Large intestine (tissue), 3 donors: ENCODE data around the gene KRTAP4-3. TPM values are rescaled to one million over a fixed set of nuclear protein-coding genes. Genes with fewer than 3 reads are reported as not detected.
"Not testable (repeated sequence)": the region's sequence is repeated elsewhere in the genome, so short reads cannot be mapped to it uniquely, and the experiment has no call there.

Experiments used
- DNase-seq, 2 donors: peaks; one replicate each; pipeline versions ENCODE4 v3.0.0 to v3.0.0-alpha.2; 2013
- H3K27ac ChIP-seq: one replicate; pipeline ENCODE4 v1.5.1; 2013; ENCODE audit warnings: low read length
- H3K27me3 ChIP-seq: 2 replicates; pipeline ENCODE4 v1.6.1; 2013; ENCODE audit warnings: low read length; ENCODE audit not compliant: control insufficient read depth, insufficient read depth
- H3K36me3 ChIP-seq: 2 replicates; pipeline ENCODE4 v1.6.1; 2013; ENCODE audit warnings: low read length; ENCODE audit not compliant: control insufficient read depth, insufficient read depth
- H3K4me1 ChIP-seq: one replicate; pipeline ENCODE4 v1.6.1; 2013; ENCODE audit warnings: low read length; ENCODE audit not compliant: control insufficient read depth, insufficient read depth
- H3K4me3 ChIP-seq: one replicate; pipeline ENCODE4 v1.5.1; 2013; ENCODE audit warnings: low read length
- H3K9me3 ChIP-seq: one replicate; pipeline ENCODE4 v1.6.1; 2013; ENCODE audit warnings: mild to moderate bottlenecking, low read depth, low read length, moderate library complexity; ENCODE audit not compliant: control insufficient read depth
- WGBS: methylation state at CpG from one replicate; pipeline ENCODE4 v1.1.5; 2013; ENCODE audit warnings: low lambda C conversion rate; ENCODE audit not compliant: insufficient coverage; 5-methylcytosine and 5-hydroxymethylcytosine counted together
- polyA plus RNA-seq: library from polyadenylated mRNA; unstranded; fragments of 120-200 nt; gene quantifications from one replicate; pipeline ENCODE4 v1.2.1, GENCODE V29; 2013

Gene KRTAP4-3
- polyA plus RNA-seq, 1 donor: not detected

DNA sequence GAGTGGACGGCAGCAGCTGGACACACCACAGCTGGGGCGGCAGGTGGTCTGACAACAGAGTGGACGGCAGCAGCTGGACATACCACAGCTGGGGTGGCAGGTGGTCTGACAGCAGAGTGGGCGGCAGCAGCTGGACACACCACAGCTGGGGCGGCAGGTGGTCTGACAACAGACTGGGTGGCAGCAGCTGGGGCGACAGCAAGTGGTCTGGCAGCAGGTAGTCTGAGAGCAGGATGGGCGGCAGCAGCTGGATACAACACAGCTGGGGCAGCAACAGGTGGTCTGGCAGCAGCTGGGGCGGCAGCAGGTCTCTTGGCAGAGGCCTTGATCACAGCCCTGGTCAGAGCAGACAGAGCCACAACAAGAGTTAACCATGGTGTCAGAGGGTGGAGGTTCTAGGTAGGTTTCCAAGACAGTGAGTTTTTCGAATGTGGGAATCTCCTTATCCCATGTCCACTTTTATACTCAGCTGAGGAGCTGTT, 16.5 kb upstream of the KRTAP4-3 start, which contains the start of gene KRTAP4-1:
Gene KRTAP4-1 (minus strand): TSS at position 432 of the 482 bp plus-strand sequence. CDS start 57 bp downstream, at position 375.
- no peak within 1 kb of the TSS for H3K4me3 ChIP-seq
- no peaks in the 10 kb centered on the region for H3K36me3 ChIP-seq
- peaks cover 6% of the 10 kb centered on the region for H3K4me1 ChIP-seq
- peaks cover 2% of the 10 kb centered on the region for H3K9me3 ChIP-seq
- no CpG with 5 or more reads among the region's 9 CpGs for WGBS
- no peak for DNase-seq
- peaks cover 37% of the 10 kb centered on the region for H3K27me3 ChIP-seq
- H3K27ac ChIP-seq: no peak within 1 kb of the TSS

DNA sequence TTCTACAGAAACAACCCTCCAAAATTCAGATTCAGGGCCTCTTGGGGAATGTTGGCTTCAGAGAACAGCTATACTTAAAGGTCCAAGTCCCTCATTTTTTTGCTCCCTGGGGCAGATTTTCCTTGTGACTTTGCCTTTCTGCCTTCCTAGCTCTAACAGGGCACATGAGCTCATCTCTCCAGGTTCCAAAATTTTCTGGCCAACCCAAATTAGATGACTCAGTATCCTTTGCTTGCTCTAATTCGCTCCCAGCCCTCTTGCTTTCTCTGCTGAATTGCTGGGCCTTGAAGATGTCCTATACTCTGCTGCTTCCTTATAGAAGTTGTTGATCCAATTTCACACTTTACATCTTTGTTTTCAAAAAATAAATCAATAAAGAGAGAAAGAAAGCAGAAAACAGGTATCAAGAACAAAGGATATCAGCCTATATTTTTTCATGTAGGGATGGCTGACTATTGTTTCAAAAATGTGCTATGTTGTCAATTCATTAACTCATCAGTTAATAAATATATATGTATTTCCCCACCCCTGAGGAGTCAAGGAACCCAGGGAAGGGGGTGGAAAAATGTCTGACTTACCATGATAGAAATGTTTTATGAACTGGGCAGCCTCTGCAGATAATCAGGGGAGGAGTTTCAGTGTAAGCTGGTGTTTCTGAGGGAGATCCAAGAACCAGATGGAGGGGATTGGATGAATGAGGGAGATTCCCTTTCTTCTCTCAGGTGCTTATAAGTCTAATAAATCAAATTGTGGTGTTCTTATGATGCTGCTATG, 11.0 kb upstream of the KRTAP4-3 start:
- no peaks in the 10 kb centered on the region for H3K9me3 ChIP-seq
- DNase-seq: no peak
- H3K4me3 ChIP-seq: no peak overlapping the region
- H3K27me3 ChIP-seq: peaks cover 49% of the 10 kb centered on the region
- H3K4me1 ChIP-seq: peaks cover 6% of the 10 kb centered on the region
- no peaks in the 10 kb centered on the region for H3K36me3 ChIP-seq
- 100% methylated on average over 1 of the region's 1 CpG for WGBS
- H3K27ac ChIP-seq: no peak overlapping the region

DNA sequence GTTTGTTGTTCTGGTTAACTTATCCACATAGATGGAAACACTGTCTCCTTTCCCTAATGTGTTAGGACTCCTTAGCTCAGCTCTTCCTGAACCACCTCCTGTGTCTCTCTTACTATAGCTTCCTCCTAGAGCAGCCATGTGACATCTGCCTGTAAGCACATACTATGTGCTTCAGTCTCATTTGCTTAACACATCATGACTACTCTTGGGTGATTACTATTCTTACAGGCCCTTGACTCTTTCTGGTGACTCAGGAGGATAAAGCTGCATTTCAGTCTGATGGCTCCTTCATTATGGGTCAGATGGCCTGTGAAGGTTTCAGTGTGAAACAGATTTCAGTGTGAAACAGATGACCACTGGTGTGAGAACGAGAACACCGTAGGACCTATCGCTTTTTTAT, 10.3 kb upstream of the KRTAP4-3 start:
- DNase-seq: no peak
- no CpG with 5 or more reads among the region's 3 CpGs for WGBS
- Histone ChIP-seq H3K27ac (no peak overlapping the region), H3K36me3 (no peaks in the 10 kb centered on the region), H3K4me3 (no peak overlapping the region), H3K27me3 (peaks cover 49% of the 10 kb centered on the region), H3K9me3 (no peaks in the 10 kb centered on the region), H3K4me1 (peaks cover 6% of the 10 kb centered on the region)

DNA sequence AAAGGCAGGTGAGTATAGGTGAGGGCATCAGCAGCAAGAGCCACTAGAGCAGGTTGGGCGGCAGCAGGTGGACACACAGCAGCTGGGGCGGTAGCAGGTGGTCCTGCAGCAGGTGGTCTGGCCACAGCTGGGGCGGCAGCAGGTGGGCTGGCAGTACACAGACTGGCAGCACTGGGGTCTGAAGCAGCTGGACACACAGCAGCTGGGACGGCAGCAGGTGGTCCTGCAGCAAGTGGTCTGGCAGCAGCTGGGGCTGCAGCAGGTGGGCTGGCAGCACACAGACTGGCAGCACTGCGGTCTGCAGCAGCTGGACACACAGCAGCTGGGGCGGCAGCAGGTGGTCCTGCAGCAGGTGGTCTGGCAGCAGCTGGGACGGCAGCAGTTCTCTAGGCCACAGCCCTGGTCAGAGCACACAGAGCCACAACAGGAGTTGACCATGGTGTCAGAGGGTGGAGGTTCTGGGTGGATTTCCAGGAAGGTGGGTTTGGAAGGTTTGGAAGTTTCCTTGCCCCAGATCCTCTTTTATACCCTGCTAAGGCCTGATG, 9.8 kb upstream of the KRTAP4-3 start, which contains the start of gene KRTAP4-2:
Gene KRTAP4-2 (minus strand): TSS at position 495 of the 545 bp plus-strand sequence. CDS start 57 bp downstream, at position 438.
- peaks cover 52% of the 10 kb centered on the region for H3K27me3 ChIP-seq
- WGBS: no CpG with 5 or more reads among the region's 7 CpGs
- DNase-seq: no peak
- H3K27ac ChIP-seq: no peak within 1 kb of the TSS
- H3K4me3 ChIP-seq: no peak within 1 kb of the TSS
- peaks cover 2% of the 10 kb centered on the region for H3K4me1 ChIP-seq
- no peaks in the 10 kb centered on the region for H3K36me3 ChIP-seq
- no peaks in the 10 kb centered on the region for H3K9me3 ChIP-seq

DNA sequence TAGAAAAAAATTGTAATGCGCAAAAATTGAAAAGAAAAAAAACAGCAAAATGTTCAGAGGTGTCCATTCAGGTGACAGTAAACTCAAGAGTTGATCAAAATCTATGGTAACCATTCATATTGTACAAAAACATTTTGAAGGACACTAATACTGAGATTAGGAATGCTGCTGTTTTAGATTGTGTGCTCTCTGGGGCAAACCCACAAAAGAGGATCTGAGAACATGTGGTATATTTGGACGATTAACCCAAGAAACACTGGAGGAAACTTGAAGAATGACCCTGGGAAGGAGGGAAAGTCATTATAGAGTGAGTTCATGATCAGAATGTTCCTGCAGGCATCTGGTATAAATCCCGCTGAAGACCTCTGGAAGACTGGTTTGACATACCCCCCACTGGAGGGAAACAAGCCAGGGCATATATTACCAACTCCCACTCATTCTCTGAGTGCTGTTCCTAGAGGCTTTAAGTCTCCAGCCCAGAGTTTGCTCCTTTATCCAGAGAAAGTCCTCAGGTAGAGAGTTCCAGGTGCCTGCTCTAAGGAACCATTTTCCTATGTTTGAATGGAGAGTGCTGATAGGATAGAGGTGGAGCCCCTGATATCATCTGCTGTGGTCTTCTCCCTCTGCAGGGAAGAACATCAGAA, 8.8 kb upstream of the KRTAP4-3 start:
- Histone ChIP-seq H3K27ac (no peak overlapping the region), H3K27me3 (peaks cover 52% of the 10 kb centered on the region), H3K9me3 (no peaks in the 10 kb centered on the region), H3K4me1 (no peaks in the 10 kb centered on the region), H3K4me3 (no peak overlapping the region), H3K36me3 (no peaks in the 10 kb centered on the region)
- 81% methylated on average over 2 of the region's 3 CpGs for WGBS
- no peak for DNase-seq

DNA sequence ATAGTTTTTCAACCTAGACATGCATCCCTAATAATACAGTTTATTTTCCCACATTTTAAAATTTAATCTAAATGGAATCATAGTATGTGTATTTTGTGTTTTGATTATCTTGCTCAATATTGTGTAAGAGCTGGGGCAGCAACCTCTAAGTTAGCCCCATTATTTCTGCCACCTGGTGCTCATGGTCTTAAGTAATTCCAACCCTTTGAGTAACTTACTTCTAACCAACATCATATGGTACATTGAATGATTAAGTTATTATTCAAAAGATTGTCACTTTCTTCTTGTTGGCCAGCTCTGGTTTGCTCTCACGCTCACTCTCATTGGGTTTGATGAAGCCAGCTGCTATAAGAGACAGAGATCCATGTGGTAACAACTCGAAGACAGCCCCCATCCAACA, 3.9 kb upstream of the KRTAP4-3 start:
- Histone ChIP-seq H3K36me3 (no peaks in the 10 kb centered on the region), H3K27me3 (peaks cover 31% of the 10 kb centered on the region), H3K9me3 (no peaks in the 10 kb centered on the region), H3K27ac (no peak overlapping the region), H3K4me3 (no peak overlapping the region), H3K4me1 (no peaks in the 10 kb centered on the region)
- DNase-seq: no peak
- whole genome bisulfite sequencing: no CpG with 5 or more reads among the region's 2 CpGs

DNA sequence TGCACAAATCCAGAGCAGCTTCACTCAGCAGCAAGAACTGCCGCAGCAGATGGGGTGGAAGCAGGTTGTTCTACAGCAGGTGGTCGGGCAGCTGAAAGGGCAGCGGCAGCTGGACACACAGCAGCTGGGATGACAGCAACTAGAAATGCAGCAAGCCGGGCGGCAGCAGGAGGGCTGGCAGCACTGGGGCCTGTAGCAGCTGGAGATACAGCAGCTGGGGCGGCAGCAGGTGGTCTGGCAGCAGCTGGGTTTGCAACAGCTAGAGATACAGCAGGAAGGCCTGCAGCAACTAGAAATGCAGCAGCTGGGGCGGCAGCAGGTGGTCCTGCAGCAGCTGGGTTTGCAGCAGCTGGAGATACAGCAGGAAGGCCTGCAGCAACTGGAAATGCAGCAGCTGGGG, 460 bp downstream of the KRTAP4-3 start:
- H3K4me1 ChIP-seq: no peaks in the 10 kb centered on the region
- H3K36me3 ChIP-seq: no peaks in the 10 kb centered on the region
- no peak for DNase-seq
- peaks cover 8% of the 10 kb centered on the region for H3K27me3 ChIP-seq
- no peaks in the 10 kb centered on the region for H3K9me3 ChIP-seq
- H3K27ac ChIP-seq: no peak overlapping the region
- no CpG with 5 or more reads among the region's 7 CpGs for WGBS
- H3K4me3 ChIP-seq: no peak overlapping the region

DNA sequence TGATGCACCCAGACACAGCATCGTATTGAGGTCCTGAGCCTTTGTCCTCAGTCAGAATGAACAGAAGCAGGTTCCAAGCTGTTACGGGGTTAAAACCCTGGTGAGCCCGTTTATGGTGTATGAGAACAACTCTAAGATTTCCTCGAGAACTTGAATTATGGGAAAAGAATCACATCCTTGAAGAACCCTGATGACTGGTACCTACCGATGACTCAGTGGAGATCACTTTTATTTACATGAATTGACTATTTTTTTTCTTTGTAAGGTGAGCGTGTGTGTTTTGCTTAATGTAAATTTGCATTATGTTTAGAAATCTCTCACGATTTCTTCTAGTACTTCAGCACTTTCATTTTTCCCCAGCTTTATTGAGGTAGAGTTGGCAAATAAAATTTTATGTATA, 4.2 kb downstream of the KRTAP4-3 start:
- H3K27ac ChIP-seq: no peak overlapping the region
- no peaks in the 10 kb centered on the region for H3K4me1 ChIP-seq
- DNase-seq: no peak
- no peaks in the 10 kb centered on the region for H3K36me3 ChIP-seq
- peaks cover 16% of the 10 kb centered on the region for H3K27me3 ChIP-seq
- H3K9me3 ChIP-seq: no peaks in the 10 kb centered on the region
- no peak overlapping the region for H3K4me3 ChIP-seq
- 75% methylated on average over 2 of the region's 7 CpGs for WGBS

DNA sequence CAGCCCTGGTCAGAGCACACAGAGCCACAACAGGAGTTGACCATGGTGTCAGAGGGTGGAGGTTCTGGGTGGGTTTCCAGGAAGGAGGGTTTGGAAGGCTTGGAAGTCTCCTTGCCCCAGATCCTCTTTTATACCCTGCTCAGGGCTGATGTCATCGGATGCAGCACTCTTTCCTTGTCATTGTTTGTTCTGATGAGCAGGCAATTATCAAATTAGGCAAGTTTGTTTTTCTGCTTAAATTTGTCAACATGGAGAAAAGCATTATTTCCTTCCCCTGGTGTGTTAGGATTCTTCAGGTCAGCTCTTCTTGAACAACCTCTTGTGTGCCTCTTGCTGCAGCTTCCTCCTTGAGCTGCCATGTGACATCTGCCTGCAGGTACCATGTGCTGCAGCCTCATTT, 7.4 kb downstream of the KRTAP4-3 start, which contains the start of gene KRTAP4-4:
Gene KRTAP4-4 (minus strand): TSS at position 101 of the 400 bp plus-strand sequence. CDS start 57 bp downstream, at position 44.
- Histone ChIP-seq H3K9me3 (no peaks in the 10 kb centered on the region), H3K4me1 (no peaks in the 10 kb centered on the region), H3K27ac (no peak within 1 kb of the TSS), H3K4me3 (no peak within 1 kb of the TSS), H3K27me3 (peaks cover 10% of the 10 kb centered on the region), H3K36me3 (no peaks in the 10 kb centered on the region)
- no CpG with 5 or more reads among the region's 1 CpG for WGBS
- DNase-seq: no peak

DNA sequence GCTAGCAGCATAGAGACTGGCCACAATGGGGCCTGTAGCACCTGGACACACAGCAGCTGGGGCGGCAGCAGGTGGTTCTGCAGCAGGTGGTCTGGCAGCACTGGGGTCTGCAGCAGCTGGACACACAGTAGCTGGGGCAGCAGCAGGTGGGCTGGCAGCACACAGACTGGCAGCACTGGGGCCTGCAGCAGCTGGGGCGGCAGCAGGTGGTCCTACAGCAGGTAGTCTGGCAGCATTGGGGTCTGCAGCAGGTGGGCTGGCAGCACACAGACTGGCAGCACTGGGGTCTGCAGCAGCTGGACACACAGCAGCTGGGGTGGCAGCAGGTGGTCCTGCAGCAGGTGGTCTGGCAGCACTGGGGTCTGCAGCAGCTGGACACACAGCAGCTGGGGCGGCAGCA, 7.8 kb downstream of the KRTAP4-3 start:
- DNase-seq, H3K9me3 ChIP-seq, H3K4me3 ChIP-seq, H3K27ac ChIP-seq, H3K27me3 ChIP-seq, H3K4me1 ChIP-seq, H3K36me3 ChIP-seq: not testable (repeated sequence)
- WGBS: no CpG with 5 or more reads among the region's 3 CpGs
